GM12878 (cell line): ENCODE data around the gene C21orf58. TPM values are rescaled to one million over a fixed set of nuclear protein-coding genes. Genes with fewer than 3 reads are reported as not detected.
A peak's percentile ranks its signal among the peaks of the same experiment; 100 is the strongest.

Experiments used
- ATAC-seq: fragments of 200-7000 bp; cut with Tn5 transposase; 3 replicates; pipeline ENCODE4 v1.9.1; 2020; ENCODE audit warnings: mild to moderate bottlenecking, moderate library complexity
- BruUV-seq: library from RNA; stranded (reverse); fragments of 400-500 nt; replicated peaks from 2 replicates; lab custom pipeline; 2021; lab: Mats Ljungman, UMichigan
- CTCF ChIA-PET: fragments of 300-600 bp; sonication (Branson Sonifier 250); formaldehyde crosslinking; extraction: SDS; loops from one replicate; lab custom pipeline; 2021; ENCODE audit warnings: inconsistent platforms; lab: Yijun Ruan, JAX
- POLR2A ChIA-PET: fragments of 350-600 bp; formaldehyde crosslinking; extraction: SDS; loops from one replicate; lab custom pipeline; 2021; ENCODE audit warnings: inconsistent platforms; lab: Charles Lee
- RAD21 ChIA-PET: fragments of 300-600 bp; sonication (Branson Sonifier 250); formaldehyde crosslinking; loops from one replicate; lab custom pipeline; 2023; ENCODE audit warnings: antibody characterized with exemption; ENCODE audit not compliant: unreplicated experiment; lab: Charles Lee
- SMC1A ChIA-PET: fragments of 300-600 bp; sonication (Branson Sonifier 250); formaldehyde crosslinking; loops from one replicate; lab custom pipeline; 2023; ENCODE audit not compliant: unreplicated experiment, uncharacterized antibody; lab: Charles Lee
- DNase-seq: peaks from one replicate; pipeline ENCODE4 v3.0.0-alpha.2; 2011; ENCODE audit warnings: low read depth, low spot score
- FAIRE-seq: peaks from 3 replicates; lab custom pipeline; 2011; peaks lifted over from hg19 to GRCh38; lab: Jason Lieb, UNC
- H2AFZ ChIP-seq: 2 replicates; pipeline ENCODE4 v1.6.0; 2011; ENCODE audit warnings: low read depth, low read length, control low read depth; ENCODE audit not compliant: control insufficient read depth
- H3K27ac ChIP-seq: 2 replicates; pipeline ENCODE4 v1.5.1; 2011; ENCODE audit warnings: control low read depth; ENCODE audit not compliant: control insufficient read depth, insufficient read depth
- H3K27me3 ChIP-seq, 2 experiments: replicated peaks in 1 of 2; 2 replicates each; pipeline versions ENCODE4 v1.6.0 to v1.6.1; 2011; ENCODE audit warnings: low read length in 1 of 2; ENCODE audit not compliant: control insufficient read depth in 2 of 2, insufficient read depth in 2 of 2
- H3K36me3 ChIP-seq, 2 experiments: 2 replicates each; pipeline ENCODE4 v1.5.1; 2011; ENCODE audit warnings: low read length in 1 of 2; ENCODE audit not compliant: control insufficient read depth in 2 of 2, insufficient read depth in 2 of 2
- H3K4me1 ChIP-seq: 2 replicates; pipeline ENCODE4 v1.6.1; 2011; ENCODE audit warnings: mild to moderate bottlenecking, low read length, moderate library complexity, mixed read lengths; ENCODE audit not compliant: control insufficient read depth, insufficient read depth
- H3K4me2 ChIP-seq: 2 replicates; pipeline ENCODE4 v1.6.0; 2011; ENCODE audit warnings: control low read depth; ENCODE audit not compliant: control insufficient read depth, insufficient read depth
- H3K4me3 ChIP-seq: fragments of 200-600 bp; sonication (generic); 2 replicates; pipeline ENCODE4 v1.5.1; 2016
- H3K79me2 ChIP-seq: 2 replicates; pipeline ENCODE4 v1.6.0; 2011; ENCODE audit warnings: low read length; ENCODE audit not compliant: control insufficient read depth, insufficient read depth
- H3K9ac ChIP-seq: 2 replicates; pipeline ENCODE4 v1.8.0; 2011; ENCODE audit warnings: low read length, control low read depth, mixed read lengths; ENCODE audit not compliant: control insufficient read depth, insufficient read depth
- H3K9me3 ChIP-seq: replicated peaks from 3 replicates; pipeline ENCODE4 v1.5.1; 2011; ENCODE audit warnings: mild to moderate bottlenecking, low read length; ENCODE audit not compliant: control insufficient read depth, insufficient read depth
- H4K20me1 ChIP-seq: 2 replicates; pipeline ENCODE4 v1.6.0; 2011; ENCODE audit not compliant: control insufficient read depth, insufficient read depth
- BCL3 ChIP-seq: IDR thresholded peaks from 2 replicates; pipeline ENCODE4 v1.6.1; 2011; ENCODE audit warnings: borderline replicate concordance, low read depth, mild to moderate bottlenecking, moderate library complexity, low read length; ENCODE audit not compliant: insufficient read depth, poor library complexity, severe bottlenecking
- BHLHE40 ChIP-seq, 2 experiments: fragments of 450-650 bp in 1 of 2; IDR thresholded peaks; 2 replicates each; pipeline ENCODE4 v1.6.1; 2011 to 2017; ENCODE audit warnings: low read depth in 2 of 2, borderline replicate concordance in 1 of 2, improper control_type of control experiment in 1 of 2, low read length in 1 of 2, mild to moderate bottlenecking in 1 of 2
- CTCF ChIP-seq, 3 experiments: IDR thresholded peaks in 2 of 3; conservative IDR thresholded peaks in 1 of 3; 2 replicates each; pipeline ENCODE4 v1.5.1; 2011; ENCODE audit warnings: low read depth in 3 of 3, low read length in 3 of 3, mild to moderate bottlenecking in 3 of 3, control low read depth in 2 of 3, moderate library complexity in 2 of 3, inconsistent platforms in 1 of 3, mixed read lengths in 1 of 3; ENCODE audit not compliant: control insufficient read depth in 2 of 3, insufficient read depth in 1 of 3; ENCODE audit errors: extremely low read depth in 1 of 3
- DPF2 ChIP-seq: fragments of 450-650 bp; IDR thresholded peaks from 2 replicates; pipeline ENCODE4 v1.6.1; 2017; ENCODE audit warnings: mild to moderate bottlenecking
- EED ChIP-seq: sonication (generic); IDR thresholded peaks from 2 replicates; pipeline ENCODE4 v1.6.1; 2016; ENCODE audit warnings: antibody characterized with exemption, low read depth
- EGR1 ChIP-seq, 2 experiments: IDR thresholded peaks; 1 replicate in 1 of 2; 2 replicates in 1 of 2; pipeline ENCODE4 v1.6.1; 2011 to 2012; ENCODE audit warnings: low read depth in 2 of 2, low read length in 2 of 2, borderline replicate concordance in 1 of 2, mild to moderate bottlenecking in 1 of 2, moderate library complexity in 1 of 2
- GABPA ChIP-seq: IDR thresholded peaks from 2 replicates; pipeline ENCODE4 v1.6.1; 2014; ENCODE audit warnings: antibody characterized with exemption, low read depth, mild to moderate bottlenecking, inconsistent platforms
- GATAD2B ChIP-seq: fragments of 450-650 bp; conservative IDR thresholded peaks from 2 replicates; pipeline ENCODE4 v1.6.1; 2017; ENCODE audit warnings: low read depth, mild to moderate bottlenecking, moderate library complexity
- IKZF1 ChIP-seq: fragments of 450-650 bp; conservative IDR thresholded peaks from 2 replicates; pipeline ENCODE4 v1.6.1; 2017; ENCODE audit warnings: antibody characterized with exemption, mild to moderate bottlenecking
- JUND ChIP-seq: IDR thresholded peaks from 2 replicates; pipeline ENCODE4 v1.6.1; 2012; ENCODE audit warnings: low read depth, mild to moderate bottlenecking, low read length, improper control_type of control experiment, moderate library complexity
- MAX ChIP-seq: IDR thresholded peaks from 2 replicates; pipeline ENCODE4 v1.6.1; 2012; ENCODE audit warnings: low read depth, low read length, improper control_type of control experiment
- MYC ChIP-seq: IDR thresholded peaks from 2 replicates; pipeline ENCODE4 v1.6.1; 2011; ENCODE audit warnings: mild to moderate bottlenecking, low read length, moderate library complexity, inconsistent platforms; ENCODE audit not compliant: insufficient read depth, insufficient replicate concordance, insufficient read length, severe bottlenecking
- NFYA ChIP-seq: IDR thresholded peaks from 2 replicates; pipeline ENCODE4 v1.6.1; 2011; ENCODE audit warnings: low read depth, mild to moderate bottlenecking, low read length, improper control_type of control experiment, borderline replicate concordance
- NR2C1 ChIP-seq: fragments of 450-650 bp; IDR thresholded peaks from 2 replicates; pipeline ENCODE4 v1.6.1; 2017; ENCODE audit warnings: antibody characterized with exemption, mild to moderate bottlenecking, moderate library complexity
- RB1 ChIP-seq: fragments of 450-650 bp; formaldehyde crosslinking; IDR thresholded peaks from 2 replicates; pipeline ENCODE4 v1.6.1; 2017; ENCODE audit warnings: mild to moderate bottlenecking, borderline replicate concordance
- RELA ChIP-seq: fragments of 450-650 bp; IDR thresholded peaks from 2 replicates; pipeline ENCODE4 v1.8.0; 2014; ENCODE audit warnings: borderline replicate concordance; ENCODE audit not compliant: partially characterized antibody
- SIN3A ChIP-seq: IDR thresholded peaks from 2 replicates; pipeline ENCODE4 v1.6.1; 2012; ENCODE audit warnings: low read depth, low read length, improper control_type of control experiment
- YY1 ChIP-seq: IDR thresholded peaks from 2 replicates; pipeline ENCODE4 v1.6.1; 2011; ENCODE audit warnings: low read depth, mild to moderate bottlenecking, low read length
- ZNF217 ChIP-seq: fragments of 450-650 bp; IDR thresholded peaks from 2 replicates; pipeline ENCODE4 v1.6.1; 2017; ENCODE audit warnings: antibody characterized with exemption, mild to moderate bottlenecking
- WGBS: methylation state at CpG from one replicate; pipeline ENCODE4 v1.1.6; 2016; ENCODE audit warnings: low lambda C conversion rate; ENCODE audit not compliant: insufficient replicate concordance, insufficient coverage; ENCODE audit errors: missing lambda C conversion rate; 5-methylcytosine and 5-hydroxymethylcytosine counted together
- in situ Hi-C: fragments of 300-500 bp; cut with MboI; formaldehyde crosslinking; loops from 9 replicates; pipeline ENCODE4 v1.14.3; 2018; ENCODE audit warnings: mixed read lengths
- intact Hi-C: fragments of 100-400 bp; cut with micrococcal nuclease; formaldehyde crosslinking; loops from one replicate; pipeline ENCODE4 v1.14.2; 2022; ENCODE audit not compliant: unreplicated experiment
- polyA plus RNA-seq, 11 experiments: library from polyadenylated mRNA; depleted of rRNA in 4 of 11; unstranded in 6 of 11; stranded (reverse) in 5 of 11; fragments of >200 nt; fragmentation: Nextera tagmentation in 4 of 11; fragmentation: Illumina TruSeq in 1 of 11; extraction: Ambion mirVana in 4 of 11; extraction: Trizol in 1 of 11; gene quantifications; 1 replicate in 1 of 11; 2 replicates in 10 of 11; pipeline versions ENCODE4 v1.2.1 to v1.2.3, GENCODE V29; 2011 to 2016; ENCODE audit warnings: inconsistent platforms in 2 of 11, missing spikeins in 2 of 11, low read depth in 1 of 11
- total RNA-seq, 4 experiments: library from RNA; depleted of rRNA in 3 of 4; stranded (reverse); fragments of >200 nt in 3 of 4; fragmentation: Illumina TruSeq in 1 of 4; extraction: Trizol in 1 of 4; gene quantifications; 2 replicates each; pipeline versions ENCODE4 v1.2.1 to v1.2.3, GENCODE V29; 2013 to 2021

The C21orf58 gene
- total and polyA plus RNA-seq, 10 of the 15 experiments (the other 5 are each of a cell fraction or from before 2014, with no cell fraction given): 1.1 to 22.3 (median 11.8) TPM

- in situ Hi-C loops: no loop called here
- FAIRE-seq (no peak), DNase-seq (no peak), ATAC-seq (peak; percentile 84)
- Histone ChIP-seq H3K79me2 (peaks cover 57% of the 10 kb centered on the region), H4K20me1 (no peaks in the 10 kb centered on the region), H3K27ac (peak overlapping the region; percentile 83), H3K9me3 (no peaks in the 10 kb centered on the region), H3K4me3 (peak overlapping the region; percentile 88), H3K4me2 (peak overlapping the region; percentile 62), H3K9ac (peak overlapping the region; percentile 96), H3K36me3 (peaks cover 0 to 2% of the 10 kb centered on the region in 2 experiments; a peak in 3 of 4 replicates), H3K27me3 (no peaks in the 10 kb centered on the region), H2AFZ (peak overlapping the region; percentile 78), H3K4me1 (peaks cover 5% of the 10 kb centered on the region)
- RAD21 ChIA-PET: interaction anchor here (1.4 to 2.6 kb wide), 4 partner anchors 40 to 181 kb away, joined by 6 to 17 read pairs (median 10); no protein-coding TSS in a partner anchor
- 1% methylated on average over 80 of the region's 98 CpGs for WGBS
- POLR2A ChIA-PET: interaction anchor here (0.6 to 1.4 kb wide), 2 partner anchors 36 to 44 kb away, joined by 3 to 7 read pairs; no protein-coding TSS in a partner anchor
- CTCF ChIA-PET: interaction anchor here (0.6 to 1.9 kb wide), 8 partner anchors 39 to 653 kb away, joined by 3 to 23 read pairs (median 6); partner anchors contain the start of genes MCM3AP and YBEY
- intact Hi-C loops: loop anchor here (1.0 to 5.0 kb wide), 3 partner anchors 72 to 133 kb away; partner anchors contain the start of genes DIP2A and LSS
- SMC1A ChIA-PET: interaction anchor here (1.5 to 1.7 kb wide), 2 partner anchors 176 to 181 kb away, joined by 3 to 12 read pairs; no protein-coding TSS in a partner anchor
- BruUV-seq: no TSS peak
- TF ChIP-seq IKZF1: peak; percentile 63; the same call in 1 of the 2 replicates
- TF ChIP-seq EGR1 (IDR thresholded peaks at IDR 0.05; ENCODE audit: borderline replicate concordance in 1 of 2, low read depth in 2 of 2, low read length in 2 of 2): 0 out of 3 replicates have a peak, but pooled peaks of 1 of the 2 experiments have one; percentile 38
- peak; percentile 42; the same call in 1 of the 2 replicates for TF ChIP-seq DPF2
- TF ChIP-seq NFYA: no peak
- TF ChIP-seq RELA: no peak
- no peak for TF ChIP-seq GABPA
- TF ChIP-seq MAX: no peak
- TF ChIP-seq MYC: no peak
- TF ChIP-seq NR2C1: no peak
- TF ChIP-seq SIN3A: peak; percentile 94; the same call in 1 of the 2 replicates
- TF ChIP-seq ZNF217: no peak
- peak in 1 of 2 experiments; percentile 39; a peak in 1 of 4 replicates for TF ChIP-seq BHLHE40 (IDR thresholded peaks at IDR 0.05; ENCODE audit: borderline replicate concordance in 1 of 2, low read depth in 2 of 2, low read length in 1 of 2)
- no peak for TF ChIP-seq EED
- peak in 1 of 3 experiments; percentile 19; a peak in 1 of 6 replicates for TF ChIP-seq CTCF (IDR thresholded peaks at IDR 0.05 in 2 of 3, conservative IDR thresholded peaks at IDR 0.05 in 1 of 3; ENCODE audit: control insufficient read depth in 2 of 3, extremely low read depth in 1 of 3, insufficient read depth in 1 of 3, low read depth in 3 of 3, low read length in 3 of 3)
- no peak for TF ChIP-seq BCL3
- no peak for TF ChIP-seq JUND
- no peak; the same call in 1 of the 2 replicates for TF ChIP-seq GATAD2B
- TF ChIP-seq YY1: peak; percentile 97
- 0 out of 2 replicates have a peak, but pooled peaks have one; percentile 68 for TF ChIP-seq RB1
Measured at GRCh38 chr21:46324390-46325072, 861 bp upstream of the C21orf58 start.
